ENCODE measurements around the gene HOXC12. TPM values are rescaled to one million over a fixed set of nuclear protein-coding genes. Genes with fewer than 3 reads are reported as not detected.

The HOXC12 gene
- total RNA-seq, 3 donors from 2014 or later = not detected

DNA sequence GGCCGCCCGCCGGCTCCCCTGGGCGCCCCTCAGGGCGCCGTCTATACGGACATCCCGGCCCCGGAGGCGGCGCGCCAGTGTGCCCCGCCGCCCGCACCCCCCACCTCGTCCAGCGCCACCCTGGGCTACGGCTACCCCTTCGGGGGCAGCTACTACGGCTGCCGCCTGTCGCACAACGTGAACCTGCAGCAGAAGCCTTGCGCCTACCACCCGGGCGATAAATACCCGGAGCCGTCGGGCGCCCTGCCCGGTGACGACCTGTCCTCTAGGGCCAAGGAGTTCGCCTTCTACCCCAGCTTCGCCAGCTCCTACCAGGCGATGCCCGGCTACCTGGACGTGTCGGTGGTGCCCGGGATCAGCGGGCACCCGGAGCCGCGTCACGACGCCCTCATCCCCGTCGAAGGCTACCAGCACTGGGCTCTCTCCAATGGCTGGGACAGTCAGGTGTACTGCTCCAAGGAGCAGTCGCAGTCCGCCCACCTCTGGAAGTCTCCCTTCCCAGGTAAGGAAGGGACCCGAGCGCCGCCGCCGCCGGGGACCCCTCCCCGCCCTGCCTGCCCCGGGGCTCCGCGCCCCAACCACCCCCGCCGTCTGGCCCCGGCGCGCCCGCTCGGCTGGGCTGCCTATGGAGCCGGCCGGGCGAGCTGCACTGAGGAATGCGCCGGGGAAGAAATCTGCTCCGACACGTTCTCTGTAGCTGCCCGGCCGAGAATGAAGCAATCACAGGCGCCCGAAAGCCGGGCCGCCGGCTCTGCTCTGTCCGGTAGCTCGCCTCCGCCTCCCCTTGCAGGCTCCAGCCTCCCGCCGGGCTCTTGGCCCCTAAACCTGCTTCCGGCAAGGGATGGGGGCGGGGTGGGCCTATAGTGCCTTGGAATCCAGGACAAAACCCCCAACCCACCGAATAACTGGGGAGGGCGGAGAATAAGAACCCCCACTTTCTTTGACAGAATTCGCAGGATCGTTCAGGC is 15.3 kb upstream of the HOXC12 start:
- intact Hi-C loops (cut with DNase I, micrococcal nuclease) = no loop called here
- no peak for ATAC-seq
- DNase-seq = no peak
- H3K4me1 ChIP-seq (ENCODE audit: low read depth) = no peaks in the 10 kb centered on the region
- H3K36me3 ChIP-seq (ENCODE audit: low read depth) = no peaks in the 10 kb centered on the region
- TF ChIP-seq, protein P1, sequence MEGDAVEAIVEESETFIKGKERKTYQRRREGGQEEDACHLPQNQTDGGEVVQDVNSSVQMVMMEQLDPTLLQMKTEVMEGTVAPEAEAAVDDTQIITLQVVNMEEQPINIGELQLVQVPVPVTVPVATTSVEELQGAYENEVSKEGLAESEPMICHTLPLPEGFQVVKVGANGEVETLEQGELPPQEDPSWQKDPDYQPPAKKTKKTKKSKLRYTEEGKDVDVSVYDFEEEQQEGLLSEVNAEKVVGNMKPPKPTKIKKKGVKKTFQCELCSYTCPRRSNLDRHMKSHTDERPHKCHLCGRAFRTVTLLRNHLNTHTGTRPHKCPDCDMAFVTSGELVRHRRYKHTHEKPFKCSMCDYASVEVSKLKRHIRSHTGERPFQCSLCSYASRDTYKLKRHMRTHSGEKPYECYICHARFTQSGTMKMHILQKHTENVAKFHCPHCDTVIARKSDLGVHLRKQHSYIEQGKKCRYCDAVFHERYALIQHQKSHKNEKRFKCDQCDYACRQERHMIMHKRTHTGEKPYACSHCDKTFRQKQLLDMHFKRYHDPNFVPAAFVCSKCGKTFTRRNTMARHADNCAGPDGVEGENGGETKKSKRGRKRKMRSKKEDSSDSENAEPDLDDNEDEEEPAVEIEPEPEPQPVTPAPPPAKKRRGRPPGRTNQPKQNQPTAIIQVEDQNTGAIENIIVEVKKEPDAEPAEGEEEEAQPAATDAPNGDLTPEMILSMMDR (IDR thresholded peaks at IDR 0.05) = no peak
- no peaks in the 10 kb centered on the region for H3K9me3 ChIP-seq
- H3K4me3 ChIP-seq = no peak overlapping the region

DNA sequence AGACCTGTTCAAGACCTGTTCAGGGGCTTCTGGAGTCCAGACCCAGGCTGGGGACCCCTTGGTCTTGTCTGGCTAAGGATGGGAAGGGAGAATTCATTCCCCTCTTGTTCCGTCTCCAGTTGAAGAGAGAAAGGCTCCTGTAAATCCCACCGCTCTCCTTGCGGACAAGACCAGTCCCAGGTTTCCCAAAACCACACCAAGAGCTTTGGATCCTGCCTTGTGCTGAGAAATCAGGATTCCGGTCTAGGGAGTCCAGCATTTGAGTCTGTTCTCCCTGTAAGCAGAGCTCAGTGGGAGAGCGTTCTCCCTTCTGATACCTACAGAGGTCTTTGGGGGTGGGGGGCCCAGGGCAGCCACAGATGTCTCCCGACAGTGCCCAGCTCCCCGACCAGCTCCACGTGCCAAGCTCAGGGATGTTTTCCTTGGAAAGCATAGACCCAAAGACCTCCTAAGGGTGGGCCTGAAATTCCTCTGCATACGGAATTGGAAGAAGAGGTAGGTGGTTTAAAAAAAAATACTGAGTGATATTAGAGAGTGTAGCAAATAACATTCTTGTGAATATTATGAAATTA is 14.2 kb upstream of the HOXC12 start:
- TF ChIP-seq, protein P1 (IDR thresholded peaks at IDR 0.05) = no peak
- intact Hi-C loops (cut with DNase I, micrococcal nuclease) = no loop called here
- no peaks in the 10 kb centered on the region for H3K36me3 ChIP-seq (ENCODE audit: low read depth)
- H3K4me3 ChIP-seq = no peak overlapping the region
- DNase-seq (no peak), ATAC-seq (no peak)
- no peaks in the 10 kb centered on the region for H3K9me3 ChIP-seq
- H3K4me1 ChIP-seq (ENCODE audit: low read depth) = no peaks in the 10 kb centered on the region

DNA sequence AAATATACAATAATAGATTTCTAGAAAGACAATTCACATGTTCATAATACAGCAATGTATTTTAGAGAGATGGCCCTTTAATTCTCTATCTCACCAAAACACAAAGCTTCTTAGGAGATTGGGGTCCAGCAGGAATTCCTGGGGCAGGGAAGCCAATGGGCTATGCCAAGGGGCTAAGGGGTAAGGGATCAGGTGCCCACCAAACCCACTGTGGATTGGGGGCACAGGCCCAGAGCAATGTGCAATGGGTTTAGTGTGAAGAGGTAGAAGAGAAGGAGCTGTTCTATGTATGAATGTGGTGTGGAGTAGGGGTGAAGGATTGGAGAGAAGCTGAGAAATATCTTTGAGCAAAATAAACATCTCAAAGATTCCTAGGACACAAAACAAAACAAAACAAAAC is 13.5 kb upstream of the HOXC12 start:
- DNase-seq (no peak), ATAC-seq (no peak)
- no peaks in the 10 kb centered on the region for H3K9me3 ChIP-seq
- no peaks in the 10 kb centered on the region for H3K4me1 ChIP-seq (ENCODE audit: low read depth)
- no peaks in the 10 kb centered on the region for H3K36me3 ChIP-seq (ENCODE audit: low read depth)
- H3K4me3 ChIP-seq = no peak overlapping the region
- TF ChIP-seq, protein P1 (IDR thresholded peaks at IDR 0.05) = no peak
- intact Hi-C loops (cut with DNase I, micrococcal nuclease) = no loop called here

DNA sequence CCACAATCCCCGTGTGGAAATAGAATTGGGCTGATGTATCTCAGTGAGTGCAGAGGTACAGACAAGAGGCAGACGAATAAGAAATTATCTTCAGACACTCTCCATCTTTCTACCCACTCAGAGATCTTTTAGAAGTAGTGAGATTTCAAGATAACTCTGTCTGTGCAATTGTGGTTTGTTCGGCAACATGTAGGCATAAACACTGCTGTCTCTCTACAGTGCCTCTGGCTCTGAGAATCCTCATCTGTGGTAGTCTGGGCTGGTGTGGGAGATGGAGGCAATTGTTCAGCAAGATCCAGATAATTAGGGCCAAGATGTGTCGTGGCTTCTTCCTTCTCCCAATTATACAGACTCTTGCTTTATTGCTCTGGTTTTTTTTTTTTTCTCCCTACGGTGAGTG is 13.0 kb upstream of the HOXC12 start:
- Histone ChIP-seq H3K4me3 (no peak overlapping the region), H3K9me3 (no peaks in the 10 kb centered on the region), H3K4me1 (ENCODE audit: low read depth) (no peaks in the 10 kb centered on the region), H3K36me3 (ENCODE audit: low read depth) (no peaks in the 10 kb centered on the region)
- ATAC-seq (no peak), DNase-seq (no peak)
- intact Hi-C loops (cut with DNase I, micrococcal nuclease) = no loop called here
- TF ChIP-seq, protein P1 (IDR thresholded peaks at IDR 0.05) = no peak

DNA sequence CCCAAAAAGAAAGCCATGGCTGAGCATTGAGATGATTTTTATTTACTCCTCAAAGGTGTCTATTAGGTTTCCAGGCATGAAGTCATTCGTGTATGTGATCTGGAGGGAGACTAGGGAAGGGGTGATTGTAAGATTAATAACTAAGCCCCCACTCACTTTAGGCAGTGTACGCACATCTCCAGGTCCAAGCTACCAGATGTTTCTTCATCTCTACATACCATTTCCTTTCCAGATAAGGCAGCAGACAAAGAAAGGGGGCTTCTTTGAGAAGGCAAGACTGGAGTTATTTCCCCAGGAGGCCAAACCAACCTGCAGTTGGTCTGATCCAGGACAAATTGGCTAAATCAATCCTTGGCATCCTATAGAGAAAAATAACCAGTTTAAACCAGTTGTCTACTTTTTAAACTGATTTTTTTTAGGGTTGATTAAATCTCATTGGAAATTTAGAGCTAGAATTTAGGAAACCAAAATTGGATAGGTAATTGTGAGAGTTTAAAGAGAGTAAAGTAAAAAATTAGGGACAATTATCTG is 12.2 kb upstream of the HOXC12 start:
- Histone ChIP-seq H3K4me1 (ENCODE audit: low read depth) (no peaks in the 10 kb centered on the region), H3K36me3 (ENCODE audit: low read depth) (no peaks in the 10 kb centered on the region), H3K4me3 (no peak overlapping the region), H3K9me3 (no peaks in the 10 kb centered on the region)
- DNase-seq (no peak), ATAC-seq (no peak)
- TF ChIP-seq, protein P1 (IDR thresholded peaks at IDR 0.05) = no peak
- intact Hi-C loops (cut with DNase I, micrococcal nuclease) = no loop called here

Measured in mucosa of descending colon (tissue), 3 donors.